Naive thymus-derived CD4-positive, alpha-beta T cell (primary cell): Measurements from ENCODE around the gene ENG. TPM values are rescaled to one million over a fixed set of nuclear protein-coding genes. Genes with fewer than 3 reads are reported as not detected.

Source experiments
- ATAC-seq: fragments of 150-1000 bp; cut with Tn5 transposase; 2 replicates; pipeline ENCODE4 v1.10.0; 2021; ENCODE audit warnings: mild to moderate bottlenecking, moderate library complexity
- CTCF ChIA-PET: fragments of 350-600 bp; sonication (Branson Sonifier 250); formaldehyde crosslinking; loops from one replicate; lab custom pipeline; 2021; ENCODE audit warnings: antibody characterized with exemption; lab: Charles Lee
- POLR2A ChIA-PET: fragments of 350-600 bp; sonication (Branson Sonifier 250); formaldehyde crosslinking; loops from one replicate; lab custom pipeline; 2021; ENCODE audit warnings: antibody characterized with exemption, inconsistent platforms; lab: Charles Lee
- DNase-seq, 9 donors: peaks; one replicate each; pipeline versions ENCODE4 v3.0.0 to v3.0.0-alpha.2; 2020 to 2022; ENCODE audit warnings: mixed read lengths in 1 of 9
- H3K27ac ChIP-seq: one replicate; pipeline ENCODE4 v1.7.0; 2013; ENCODE audit warnings: mild to moderate bottlenecking, low read depth, low read length, moderate library complexity
- H3K27me3 ChIP-seq, 2 donors: one replicate each; pipeline ENCODE4 v1.7.0; 2013; ENCODE audit warnings: low read length in 2 of 2, mild to moderate bottlenecking in 2 of 2, moderate library complexity in 2 of 2; ENCODE audit not compliant: control insufficient read depth in 2 of 2, insufficient read depth in 2 of 2
- H3K36me3 ChIP-seq, 3 experiments: 1 replicate in 2 of 3; 2 replicates in 1 of 3; pipeline ENCODE4 v1.7.0; 2013; ENCODE audit warnings: low read length in 3 of 3, mild to moderate bottlenecking in 3 of 3, moderate library complexity in 1 of 3; ENCODE audit not compliant: insufficient read depth in 3 of 3, control insufficient read depth in 2 of 3
- H3K4me1 ChIP-seq, 2 donors: one replicate each; pipeline ENCODE4 v1.7.0; 2013; ENCODE audit warnings: low read length in 2 of 2, mild to moderate bottlenecking in 2 of 2, moderate library complexity in 1 of 2; ENCODE audit not compliant: control insufficient read depth in 2 of 2, insufficient read depth in 2 of 2
- H3K4me3 ChIP-seq: 2 replicates; pipeline ENCODE4 v1.7.0; 2013; ENCODE audit warnings: mild to moderate bottlenecking, low read length
- H3K9me3 ChIP-seq, 3 experiments: 1 replicate in 2 of 3; 2 replicates in 1 of 3; pipeline ENCODE4 v1.7.0; 2013; ENCODE audit warnings: low read length in 3 of 3; ENCODE audit not compliant: control insufficient read depth in 2 of 3
- H3K27ac Mint-ChIP-seq, 9 donors: one replicate each; pipeline ENCODE4 v1.8.0; 2020 to 2022; ENCODE audit warnings: mixed read lengths in 9 of 9, mild to moderate bottlenecking in 8 of 9, moderate library complexity in 5 of 9, inconsistent platforms in 2 of 9
- H3K27me3 Mint-ChIP-seq, 5 donors: one replicate each; pipeline ENCODE4 v1.8.0; 2021 to 2022; ENCODE audit warnings: mixed read lengths in 5 of 5, mild to moderate bottlenecking in 1 of 5
- H3K36me3 Mint-ChIP-seq, 5 donors: one replicate each; pipeline ENCODE4 v1.8.0; 2020 to 2022; ENCODE audit warnings: mixed read lengths in 5 of 5, mild to moderate bottlenecking in 3 of 5, inconsistent platforms in 1 of 5
- H3K4me1 Mint-ChIP-seq, 7 donors: one replicate each; pipeline ENCODE4 v1.8.0; 2020 to 2022; ENCODE audit warnings: mixed read lengths in 7 of 7, mild to moderate bottlenecking in 3 of 7, inconsistent platforms in 1 of 7
- H3K4me3 Mint-ChIP-seq, 10 donors: one replicate each; pipeline ENCODE4 v1.8.0; 2020 to 2022; ENCODE audit warnings: mild to moderate bottlenecking in 10 of 10, mixed read lengths in 10 of 10, moderate library complexity in 6 of 10, inconsistent platforms in 2 of 10
- H3K9me3 Mint-ChIP-seq, 11 donors: one replicate each; pipeline ENCODE4 v1.8.0; 2020 to 2022; ENCODE audit warnings: mixed read lengths in 11 of 11, mild to moderate bottlenecking in 4 of 11, inconsistent platforms in 1 of 11, moderate library complexity in 1 of 11
- intact Hi-C, 2 donors: fragments of 100-400 bp; cut with micrococcal nuclease; formaldehyde crosslinking; loops; one replicate each; pipeline ENCODE4 v1.15.1; 2023
- polyA plus RNA-seq, 2 donors: library from polyadenylated mRNA; unstranded; fragments of 300-500 nt; fragmentation: Illumina TruSeq; gene quantifications; one replicate each; pipeline ENCODE4 v1.2.3, GENCODE V29; 2021
- total RNA-seq, 6 experiments: library from RNA in 5 of 6; stranded (reverse) in 5 of 6; gene quantifications; 1 replicate in 5 of 6; 2 replicates in 1 of 6; pipeline ENCODE4 v1.2.3 and lab custom pipeline; 2021 to 2026

Gene ENG
- total and polyA plus RNA-seq, 7 experiments from 2014 or later: 4.5 to 25.8 (median 11.2) TPM

- H3K4me3 Mint-ChIP-seq: peak overlapping the region in 5 of 10 donors; percentile 28 to 60 (median 53)
- no peak for DNase-seq
- intact Hi-C loops: no loop called here
- ChIA-PET CTCF (no interaction called here), POLR2A (interaction anchor here (2.8 kb wide), 1 partner anchor 44 kb away, joined by 7 read pairs; no protein-coding TSS in a partner anchor)
- Histone ChIP-seq H3K9me3 (no peaks in the 10 kb centered on the region), H3K27me3 (peaks cover 0 to 4% of the 10 kb centered on the region in 2 donors), H3K27ac (no peak overlapping the region), H3K36me3 (no peaks in the 10 kb centered on the region), H3K4me3 (no peak overlapping the region), H3K4me1 (no peaks in the 10 kb centered on the region)
- peaks cover 0 to 10% (median 4%) of the 10 kb centered on the region in 7 donors for H3K4me1 Mint-ChIP-seq
- H3K9me3 Mint-ChIP-seq: no peaks in the 10 kb centered on the region
- H3K36me3 Mint-ChIP-seq: peaks cover 0 to 11% (median 9%) of the 10 kb centered on the region in 5 donors
- peaks cover 0 to 8% (median 0%) of the 10 kb centered on the region in 5 donors for H3K27me3 Mint-ChIP-seq
- ATAC-seq: no peak
- H3K27ac Mint-ChIP-seq: peak overlapping the region in 1 of 9 donors; percentile 9
These were observed 22.5 kb upstream of the ENG start for GRCh38 chr9:127876764-127877562.

DNA sequence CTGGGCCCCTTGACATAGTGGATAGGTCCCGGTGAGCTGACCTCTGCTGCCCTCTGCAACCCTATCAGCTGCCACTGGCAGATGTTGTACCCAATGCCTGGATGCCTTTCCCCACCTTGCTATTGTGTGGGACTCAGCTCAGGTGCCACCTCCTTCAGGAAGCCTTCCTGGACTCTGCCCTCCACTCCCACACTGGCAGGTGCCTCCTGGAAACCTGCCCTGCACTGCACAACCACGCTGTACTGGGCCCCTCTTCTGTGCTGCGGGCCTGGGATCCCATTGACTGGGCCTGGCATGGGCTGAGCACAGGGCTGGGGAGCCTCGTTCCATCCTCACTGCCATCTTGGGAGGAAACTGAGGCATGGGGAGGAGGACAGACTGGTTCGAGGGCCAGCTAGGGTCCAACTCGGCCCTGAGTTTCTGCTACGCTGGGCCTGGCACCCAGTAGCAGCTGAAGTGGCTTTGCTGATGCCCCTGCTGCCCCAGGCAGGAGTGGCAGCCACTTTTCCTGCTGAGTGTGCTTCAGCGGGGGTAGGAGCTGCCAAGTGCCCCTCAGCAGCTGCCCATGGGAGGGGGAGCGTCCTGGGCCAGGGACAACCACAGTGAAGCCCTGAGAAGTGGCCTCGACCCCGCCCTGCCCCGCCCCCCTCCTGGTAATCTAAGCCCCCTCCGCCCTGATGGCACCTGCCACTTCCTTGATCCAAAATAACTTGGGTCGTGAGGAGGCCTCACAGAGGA is 21.7 kb upstream of the ENG start:
- H3K27ac Mint-ChIP-seq: peak overlapping the region in 1 of 9 donors; percentile 72
- intact Hi-C loops: no loop called here
- POLR2A ChIA-PET: interaction anchor here (0.9 to 2.8 kb wide), 2 partner anchors 11 to 45 kb away, joined by 3 to 7 read pairs; no protein-coding TSS in a partner anchor

GRCh38 chr9:127875306-127875966 is 21.0 kb upstream of the ENG start:
- Mint-ChIP-seq H3K4me1 (peaks cover 0 to 10% (median 0%) of the 10 kb centered on the region in 7 donors), H3K27me3 (peaks cover 0 to 8% (median 0%) of the 10 kb centered on the region in 5 donors), H3K36me3 (peaks cover 0 to 11% (median 6%) of the 10 kb centered on the region in 5 donors), H3K27ac (no peak overlapping the region), H3K9me3 (no peaks in the 10 kb centered on the region), H3K4me3 (no peak overlapping the region)
- Histone ChIP-seq H3K9me3 (no peaks in the 10 kb centered on the region), H3K27me3 (peaks cover 0 to 4% of the 10 kb centered on the region in 2 donors), H3K36me3 (no peaks in the 10 kb centered on the region), H3K4me1 (no peaks in the 10 kb centered on the region), H3K4me3 (no peak overlapping the region), H3K27ac (no peak overlapping the region)
- DNase-seq (no peak), ATAC-seq (no peak)
- ChIA-PET CTCF (no interaction called here), POLR2A (interaction anchor here (0.9 kb wide), 1 partner anchor 10 kb away, joined by 3 read pairs; no protein-coding TSS in a partner anchor)
- intact Hi-C loops: no loop called here

More for the DNA sequence above, 21.7 kb upstream of the ENG start:
- ATAC-seq (no peak), DNase-seq (no peak)
- peaks cover 0 to 11% (median 7%) of the 10 kb centered on the region in 5 donors for H3K36me3 Mint-ChIP-seq
- no peak overlapping the region for H3K4me3 Mint-ChIP-seq
- H3K9me3 Mint-ChIP-seq: no peaks in the 10 kb centered on the region
- Histone ChIP-seq H3K4me1 (no peaks in the 10 kb centered on the region), H3K36me3 (no peaks in the 10 kb centered on the region), H3K27me3 (peaks cover 0 to 4% of the 10 kb centered on the region in 2 donors), H3K9me3 (no peaks in the 10 kb centered on the region), H3K27ac (no peak overlapping the region), H3K4me3 (no peak overlapping the region)
- H3K4me1 Mint-ChIP-seq: peaks cover 0 to 10% (median 2%) of the 10 kb centered on the region in 7 donors
- CTCF ChIA-PET: no interaction called here
- H3K27me3 Mint-ChIP-seq: peaks cover 0 to 8% (median 0%) of the 10 kb centered on the region in 5 donors

DNA sequence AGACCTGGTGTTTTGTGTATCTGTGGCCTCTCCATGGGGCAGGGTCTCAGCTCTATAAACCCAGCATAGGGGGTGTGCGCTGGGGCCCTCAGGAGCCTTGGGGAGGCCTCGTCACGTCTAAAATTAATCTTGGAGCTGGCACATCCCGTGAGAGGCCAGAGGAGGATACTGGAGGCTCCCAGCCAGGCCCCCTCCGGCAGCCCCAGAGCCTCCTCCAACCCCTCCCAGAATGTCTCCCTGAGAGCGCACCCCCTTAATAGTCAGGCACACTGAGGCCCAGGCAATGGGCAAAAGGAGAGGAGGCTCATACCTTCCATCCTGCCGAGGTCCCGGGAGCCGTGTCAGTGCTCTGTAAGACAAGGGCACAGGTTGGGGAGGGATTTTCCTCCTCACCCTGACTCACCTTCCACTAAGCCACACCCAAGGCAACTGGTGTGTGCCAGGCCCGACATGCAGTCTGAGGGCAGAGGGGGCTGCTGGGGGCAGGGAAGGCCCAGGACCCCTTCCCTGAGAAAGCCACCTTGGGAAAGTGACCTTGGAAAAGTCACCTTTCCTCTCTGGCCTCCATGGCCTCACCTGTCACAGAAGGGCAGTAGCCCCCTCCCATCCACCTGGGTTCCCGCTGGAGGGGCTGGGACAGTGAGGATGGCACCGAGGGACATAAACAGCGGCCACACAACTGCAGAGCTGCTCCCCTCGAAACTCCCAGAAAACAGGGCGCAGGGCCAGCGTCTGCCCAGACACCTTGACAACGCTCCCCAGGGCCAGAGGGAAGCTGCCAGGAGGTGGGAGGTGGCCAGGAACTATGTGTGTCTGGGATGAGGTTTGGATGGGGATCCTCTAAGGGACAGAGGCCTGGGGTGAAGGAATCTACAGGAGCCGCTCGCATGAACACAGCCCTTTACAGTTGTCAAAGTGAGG is 20.1 kb upstream of the ENG start:
- no peak for DNase-seq
- no peaks in the 10 kb centered on the region for H3K4me1 ChIP-seq
- H3K36me3 Mint-ChIP-seq: peaks cover 0 to 11% (median 6%) of the 10 kb centered on the region in 5 donors
- no peaks in the 10 kb centered on the region for H3K36me3 ChIP-seq
- intact Hi-C loops: no loop called here
- no peak for ATAC-seq
- H3K27me3 Mint-ChIP-seq: peaks cover 0 to 8% (median 0%) of the 10 kb centered on the region in 5 donors
- no peak overlapping the region for H3K4me3 ChIP-seq
- no peaks in the 10 kb centered on the region for H3K9me3 Mint-ChIP-seq
- H3K27ac Mint-ChIP-seq: no peak overlapping the region
- H3K27me3 ChIP-seq: peaks cover 0 to 4% of the 10 kb centered on the region in 2 donors
- POLR2A ChIA-PET: interaction anchor here (1.3 kb wide), 1 partner anchor 11 kb away, joined by 3 read pairs; no protein-coding TSS in a partner anchor
- peaks cover 0 to 10% (median 0%) of the 10 kb centered on the region in 7 donors for H3K4me1 Mint-ChIP-seq
- H3K4me3 Mint-ChIP-seq: no peak overlapping the region
- H3K27ac ChIP-seq: no peak overlapping the region
- H3K9me3 ChIP-seq: no peaks in the 10 kb centered on the region
- CTCF ChIA-PET: no interaction called here

- ChIA-PET CTCF (no interaction called here), POLR2A (interaction anchor here (0.5 to 1.3 kb wide), 3 partner anchors 8 to 64 kb away, joined by 3 read pairs; partner anchors contain the start of gene DPM2)
- H3K36me3 Mint-ChIP-seq: peaks cover 0 to 8% (median 4%) of the 10 kb centered on the region in 5 donors
These were observed 19.4 kb upstream of the ENG start for GRCh38 chr9:127873886-127874285.

More at GRCh38 chr9:127873886-127874285, 19.4 kb upstream of the ENG start:
- H3K27me3 Mint-ChIP-seq: peaks cover 0 to 8% (median 0%) of the 10 kb centered on the region in 5 donors
- Histone ChIP-seq H3K27me3 (peaks cover 0 to 4% of the 10 kb centered on the region in 2 donors), H3K4me1 (no peaks in the 10 kb centered on the region), H3K4me3 (no peak overlapping the region), H3K36me3 (no peaks in the 10 kb centered on the region), H3K9me3 (no peaks in the 10 kb centered on the region), H3K27ac (no peak overlapping the region)
- DNase-seq (no peak), ATAC-seq (no peak)
- H3K4me3 Mint-ChIP-seq: no peak overlapping the region
- no peaks in the 10 kb centered on the region for H3K9me3 Mint-ChIP-seq
- intact Hi-C loops: no loop called here
- peaks cover 0 to 10% (median 0%) of the 10 kb centered on the region in 7 donors for H3K4me1 Mint-ChIP-seq
- no peak overlapping the region for H3K27ac Mint-ChIP-seq
